Keratinocyte (primary cell): ENCODE measurements around the gene CCNY. TPM values are rescaled to one million over a fixed set of nuclear protein-coding genes. Genes with fewer than 3 reads are reported as not detected.
A peak's percentile ranks its signal among the peaks of the same experiment; 100 is the strongest.

Experiments
- DNase-seq: peaks from one replicate; pipeline ENCODE4 v3.0.0-alpha.2; 2011; ENCODE audit warnings: low read depth, missing footprints, low spot score
- FAIRE-seq: peaks from 2 replicates; lab custom pipeline; 2011; peaks lifted over from hg19 to GRCh38; lab: Jason Lieb, UNC
- H2AFZ ChIP-seq: 2 replicates; pipeline ENCODE4 v1.6.0; 2012; ENCODE audit warnings: low read length, control low read depth, inconsistent platforms; ENCODE audit not compliant: control insufficient read depth
- H3K27ac ChIP-seq: 2 replicates; pipeline ENCODE4 v1.5.1; 2011; ENCODE audit warnings: low read length; ENCODE audit not compliant: control insufficient read depth, insufficient read depth
- H3K27me3 ChIP-seq: 3 replicates; pipeline ENCODE4 v1.6.0; 2011; ENCODE audit warnings: low read length; ENCODE audit not compliant: control insufficient read depth, insufficient read depth; ENCODE audit errors: extremely low read depth
- H3K36me3 ChIP-seq, 2 experiments: 2 replicates in 1 of 2; 3 replicates in 1 of 2; pipeline ENCODE4 v1.5.1; 2011; ENCODE audit warnings: low read length in 2 of 2, mild to moderate bottlenecking in 1 of 2; ENCODE audit not compliant: control insufficient read depth in 2 of 2, insufficient read depth in 2 of 2; ENCODE audit errors: extremely low read depth in 1 of 2
- H3K4me1 ChIP-seq: 3 replicates; pipeline ENCODE4 v1.5.1; 2011; ENCODE audit warnings: low read length; ENCODE audit not compliant: control insufficient read depth, insufficient read depth; ENCODE audit errors: extremely low read depth
- H3K4me2 ChIP-seq: 3 replicates; pipeline ENCODE4 v1.6.0; 2011; ENCODE audit warnings: low read depth, low read length; ENCODE audit not compliant: control insufficient read depth, insufficient read depth; ENCODE audit errors: extremely low read depth
- H3K4me3 ChIP-seq, 3 experiments: fragments of 200-600 bp in 1 of 3; sonication (generic) in 1 of 3; 2 replicates in 2 of 3; 3 replicates in 1 of 3; pipeline ENCODE4 v1.5.1; 2011 to 2016; ENCODE audit warnings: low read length in 3 of 3, mild to moderate bottlenecking in 3 of 3, control low read depth in 2 of 3, inconsistent platforms in 1 of 3, low read depth in 1 of 3, mixed read lengths in 1 of 3, mixed run types in 1 of 3, moderate library complexity in 1 of 3; ENCODE audit not compliant: control insufficient read depth in 2 of 3, insufficient read depth in 2 of 3; ENCODE audit errors: extremely low read depth in 1 of 3
- H3K79me2 ChIP-seq: 2 replicates; pipeline ENCODE4 v1.6.0; 2012; ENCODE audit warnings: low read length; ENCODE audit not compliant: control insufficient read depth, insufficient read depth
- H3K9ac ChIP-seq: 3 replicates; pipeline ENCODE4 v1.6.0; 2011; ENCODE audit warnings: low read length; ENCODE audit not compliant: control insufficient read depth, insufficient read depth; ENCODE audit errors: extremely low read depth
- H3K9me1 ChIP-seq: 3 replicates; pipeline ENCODE4 v1.6.0; 2011; ENCODE audit warnings: low read length; ENCODE audit not compliant: control insufficient read depth, insufficient read depth; ENCODE audit errors: extremely low read depth
- H3K9me3 ChIP-seq: 2 replicates; pipeline ENCODE4 v1.5.1; 2012; ENCODE audit warnings: low read depth, low read length; ENCODE audit not compliant: control insufficient read depth
- H4K20me1 ChIP-seq: 3 replicates; pipeline ENCODE4 v1.6.0; 2011; ENCODE audit warnings: low read length; ENCODE audit not compliant: control insufficient read depth, insufficient read depth; ENCODE audit errors: extremely low read depth
- CTCF ChIP-seq, 3 experiments: IDR thresholded peaks in 1 of 3; conservative IDR thresholded peaks in 1 of 3; optimal IDR thresholded peaks in 1 of 3; 2 replicates in 2 of 3; 3 replicates in 1 of 3; pipeline versions ENCODE3 to v1.5.1; 2011; ENCODE audit warnings: low read length in 3 of 3, mild to moderate bottlenecking in 3 of 3, moderate library complexity in 2 of 3, control low read depth in 1 of 3, inconsistent platforms in 1 of 3; ENCODE audit not compliant: insufficient read depth in 2 of 3; ENCODE audit errors: extremely low read depth in 1 of 3
- EZH2 ChIP-seq: IDR thresholded peaks from one replicate; pipeline ENCODE4 v1.6.1; 2012; ENCODE audit warnings: inconsistent platforms, mild to moderate bottlenecking, low read length, moderate library complexity
- dilution Hi-C: fragments of 300-500 bp; cut with MboI; formaldehyde crosslinking; loops from one replicate; pipeline ENCODE4 v1.7.0; 2020; ENCODE audit warnings: low sequenced_read_pairs; ENCODE audit not compliant: extremely low pct_ligation_motif_present
- polyA plus RNA-seq, 5 experiments: library from polyadenylated mRNA; depleted of rRNA in 3 of 5; stranded (reverse) in 3 of 5; stranded (forward) in 1 of 5; unstranded in 1 of 5; fragments of >200 nt; gene quantifications; 1 replicate in 1 of 5; 2 replicates in 3 of 5; 3 replicates in 1 of 5; pipeline versions ENCODE4 v1.2.1 to v1.2.3, GENCODE V29; 2011 to 2012; ENCODE audit warnings: missing spikeins in 2 of 5, low read depth in 1 of 5, low replicate concordance in 1 of 5

CCNY gene
- polyA plus RNA-seq, 1 donor (not counting 4 experiments of a cell fraction or from before 2014, with no cell fraction given): 58.9 TPM

DNA sequence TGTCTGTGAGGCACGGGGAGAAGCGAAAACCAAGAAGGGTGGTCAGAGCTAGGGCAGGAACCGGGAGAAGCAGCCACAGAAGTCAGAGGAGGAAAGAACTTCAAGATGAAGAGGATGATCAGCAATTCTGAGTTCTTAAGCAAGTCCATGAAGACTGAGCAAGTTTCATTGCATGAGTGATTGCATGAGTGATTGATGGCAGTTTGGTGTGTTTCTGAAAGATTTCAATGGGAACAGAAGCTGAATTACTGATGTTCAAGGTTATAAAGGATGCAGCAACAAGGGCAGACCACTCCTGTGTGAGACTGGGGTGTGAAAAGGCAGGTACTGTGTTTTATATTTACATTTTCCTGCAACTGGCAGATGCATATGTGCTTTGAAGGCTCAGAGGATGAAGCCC, 35.4 kb downstream of the CCNY start:
- H4K20me1 ChIP-seq: peaks cover 27% of the 10 kb centered on the region
- dilution Hi-C loops: no loop called here
- H3K4me2 ChIP-seq: peak overlapping the region; percentile 46
- H3K27me3 ChIP-seq: no peaks in the 10 kb centered on the region
- no peaks in the 10 kb centered on the region for H3K36me3 ChIP-seq
- H3K4me3 ChIP-seq: no peak overlapping the region
- peaks cover 19% of the 10 kb centered on the region for H3K4me1 ChIP-seq
- no peak overlapping the region for H2AFZ ChIP-seq
- FAIRE-seq: no peak
- no peak for DNase-seq
- peaks cover 92% of the 10 kb centered on the region for H3K79me2 ChIP-seq
- no peak overlapping the region for H3K9ac ChIP-seq
- TF ChIP-seq EZH2 (no peak), CTCF (optimal IDR thresholded peaks at IDR 0.05 in 1 of 3, IDR thresholded peaks at IDR 0.05 in 1 of 3, conservative IDR thresholded peaks at IDR 0.05 in 1 of 3; ENCODE audit: extremely low read depth in 1 of 3, insufficient read depth in 2 of 3, low read length in 3 of 3) (no peak)
- H3K9me1 ChIP-seq: no peaks in the 10 kb centered on the region
- H3K27ac ChIP-seq: peak overlapping the region; percentile 44
- no peaks in the 10 kb centered on the region for H3K9me3 ChIP-seq

- peaks cover 92% of the 10 kb centered on the region for H3K79me2 ChIP-seq
- peak overlapping the region; percentile 7 for H3K9ac ChIP-seq
- no peaks in the 10 kb centered on the region for H3K9me3 ChIP-seq
- H4K20me1 ChIP-seq: peaks cover 27% of the 10 kb centered on the region
- DNase-seq (no peak), FAIRE-seq (no peak)
- peak overlapping the region; percentile 44 for H3K27ac ChIP-seq
- H3K4me2 ChIP-seq: peak overlapping the region; percentile 46
- peaks cover 19% of the 10 kb centered on the region for H3K4me1 ChIP-seq
- no peak for TF ChIP-seq CTCF (optimal IDR thresholded peaks at IDR 0.05 in 1 of 3, IDR thresholded peaks at IDR 0.05 in 1 of 3, conservative IDR thresholded peaks at IDR 0.05 in 1 of 3; ENCODE audit: extremely low read depth in 1 of 3, insufficient read depth in 2 of 3, low read length in 3 of 3)
- TF ChIP-seq EZH2: no peak
- no peaks in the 10 kb centered on the region for H3K27me3 ChIP-seq
- H3K36me3 ChIP-seq: no peaks in the 10 kb centered on the region
- no peaks in the 10 kb centered on the region for H3K9me1 ChIP-seq
- no peak overlapping the region for H3K4me3 ChIP-seq
- dilution Hi-C loops: no loop called here
- H2AFZ ChIP-seq: no peak overlapping the region
Observed at GRCh38 chr10:35372329-35372728, 36.0 kb downstream of the CCNY start.
